HG03159 (cell line): ENCODE results near the gene HAGHL.
"Not testable (repeated sequence)": the region's sequence is repeated elsewhere in the genome, so short reads cannot be mapped to it uniquely, and the experiment has no call there.

Experiments
- ATAC-seq: cut with Tn5 transposase; IDR thresholded peaks from one replicate; pipeline ENCODE4 v1.9.1; 2021; ENCODE audit warnings: mild to moderate bottlenecking, moderate library complexity; ENCODE audit not compliant: unreplicated experiment

HAGHL gene

DNA sequence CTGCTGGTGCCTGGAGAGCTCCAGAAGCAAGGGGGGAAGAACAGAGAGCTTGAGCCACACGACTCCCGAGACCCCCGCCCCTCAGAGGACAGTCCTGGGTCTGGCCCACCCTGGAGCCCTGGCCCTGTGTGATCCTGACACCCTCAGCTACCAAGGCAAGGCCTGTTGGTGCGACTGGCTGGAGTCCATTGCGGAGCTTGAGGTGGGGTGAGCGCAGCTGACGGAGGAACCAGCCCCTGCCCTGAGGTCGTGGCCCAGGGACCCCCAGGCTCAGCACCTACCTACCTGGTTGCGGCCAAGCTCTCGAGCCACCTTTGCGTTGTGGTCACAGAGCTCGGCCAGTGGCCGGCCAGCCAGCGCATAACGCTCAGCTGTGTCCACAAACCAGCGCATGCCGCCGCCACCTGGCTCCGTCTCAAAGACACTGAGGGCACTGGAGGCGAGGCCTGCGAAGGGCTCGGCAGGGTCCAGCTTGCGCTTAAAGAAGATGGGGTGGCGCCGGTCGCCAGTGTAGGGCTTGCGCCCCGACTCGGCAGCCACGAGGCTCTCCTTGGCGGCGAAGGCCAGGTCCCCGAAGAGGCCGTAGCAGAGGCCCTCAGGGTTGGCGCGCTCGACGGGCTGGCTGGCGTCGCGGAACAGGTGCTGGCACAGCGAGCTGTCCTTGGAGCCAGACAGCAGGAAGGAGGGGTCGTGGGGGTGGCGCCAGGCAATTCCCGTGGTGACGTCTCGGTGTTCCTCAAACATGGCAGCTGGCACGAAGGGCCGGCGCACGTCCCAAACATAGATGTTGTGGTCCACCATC, 40.2 kb upstream of the HAGHL start:
- ATAC-seq: no peak

GRCh38 chr16:687499-687898, 39.4 kb upstream of the HAGHL start:
- ATAC-seq: no peak

DNA sequence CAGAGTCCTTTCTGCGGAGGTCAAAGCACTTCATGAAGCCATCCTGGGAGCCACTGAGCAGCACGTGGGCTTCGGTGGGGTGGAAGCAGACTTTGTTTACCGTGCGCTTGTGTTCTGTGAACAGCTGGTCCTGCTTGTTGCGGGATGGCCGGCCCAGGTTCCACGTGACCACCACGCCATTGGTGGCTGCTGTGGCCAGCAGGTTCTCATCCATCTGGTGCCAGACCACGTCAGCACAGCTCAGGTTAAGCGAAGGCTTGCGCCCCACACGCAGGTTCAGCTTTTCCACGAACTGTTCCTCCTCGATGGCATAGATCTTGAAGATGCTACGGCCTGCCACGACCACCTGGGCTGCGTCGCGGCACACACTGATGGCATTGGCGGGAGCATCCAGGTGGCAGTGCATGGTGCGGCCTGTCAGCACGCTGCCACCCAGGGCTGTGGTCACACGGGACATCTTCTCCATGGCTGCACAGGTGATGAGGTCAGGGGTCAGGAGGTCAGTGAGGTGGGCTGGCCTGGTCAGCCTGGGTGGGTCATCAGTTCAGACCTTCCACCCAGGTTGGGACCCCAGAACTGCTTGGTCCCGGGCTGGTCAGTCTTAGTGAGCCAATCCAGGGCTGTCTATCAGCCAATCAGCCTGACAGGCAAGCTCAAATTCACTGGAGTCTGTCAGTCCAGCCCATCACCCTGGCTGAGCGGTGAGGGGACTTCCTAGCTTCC, 37.6 kb upstream of the HAGHL start:
- no peak for ATAC-seq

DNA sequence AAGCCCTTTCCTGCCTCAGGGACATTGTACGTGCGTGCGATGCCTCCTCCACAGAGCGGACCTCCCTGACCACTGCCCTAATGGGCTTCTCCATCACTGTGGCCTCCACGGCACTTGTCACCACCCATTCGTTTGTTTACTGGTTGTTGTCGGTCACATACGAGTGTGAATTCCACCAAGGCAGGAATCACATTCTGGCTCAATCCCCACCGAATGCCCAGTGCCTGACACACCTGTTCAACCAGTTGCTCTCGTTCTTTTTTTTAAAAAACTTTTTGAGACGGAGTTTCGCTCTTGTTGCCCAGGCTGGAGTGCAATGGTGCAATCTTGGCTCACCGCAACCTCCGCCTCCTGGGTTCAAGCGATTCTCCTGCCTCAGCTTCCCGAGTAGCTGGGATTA, 35.7 kb upstream of the HAGHL start:
- not testable (repeated sequence) for ATAC-seq

DNA sequence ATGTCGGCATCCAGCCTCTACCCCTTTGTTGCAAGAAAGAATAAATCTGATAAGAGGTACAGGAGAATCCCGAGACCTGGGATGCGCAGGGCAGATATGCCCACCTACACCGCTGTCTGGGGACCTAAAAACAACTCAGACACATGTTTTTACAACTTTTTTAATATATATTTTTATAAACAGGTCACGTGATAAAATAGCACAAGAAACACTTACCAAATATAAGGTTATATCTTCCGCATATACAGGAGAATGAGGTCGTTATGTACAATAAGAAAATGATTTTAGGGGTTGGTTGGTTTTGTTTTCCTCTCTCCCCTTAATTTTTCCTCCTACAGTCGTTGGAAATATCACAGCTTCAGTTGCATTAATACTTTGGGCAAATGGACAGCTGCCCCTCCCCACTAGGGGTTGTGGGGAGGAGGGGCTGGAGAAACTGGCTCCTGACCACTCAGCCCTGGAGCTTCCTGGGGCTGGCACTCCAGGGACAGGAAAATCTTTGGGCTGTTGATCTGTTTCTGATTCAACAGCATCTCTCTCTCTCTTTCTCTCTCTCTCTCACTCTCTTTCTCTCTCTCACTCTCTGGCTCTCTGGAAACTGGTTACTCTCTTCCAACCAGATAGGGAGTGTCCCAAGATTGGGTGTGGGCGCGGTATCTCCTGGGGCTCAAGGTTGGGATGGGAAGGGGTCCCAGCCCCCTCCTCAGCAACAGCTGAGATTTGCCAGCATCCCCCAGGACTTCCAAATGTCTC, 34.4 kb upstream of the HAGHL start:
- ATAC-seq: no peak

GRCh38 chr16:693364-693763, 33.5 kb upstream of the HAGHL start:
- ATAC-seq: no peak

DNA sequence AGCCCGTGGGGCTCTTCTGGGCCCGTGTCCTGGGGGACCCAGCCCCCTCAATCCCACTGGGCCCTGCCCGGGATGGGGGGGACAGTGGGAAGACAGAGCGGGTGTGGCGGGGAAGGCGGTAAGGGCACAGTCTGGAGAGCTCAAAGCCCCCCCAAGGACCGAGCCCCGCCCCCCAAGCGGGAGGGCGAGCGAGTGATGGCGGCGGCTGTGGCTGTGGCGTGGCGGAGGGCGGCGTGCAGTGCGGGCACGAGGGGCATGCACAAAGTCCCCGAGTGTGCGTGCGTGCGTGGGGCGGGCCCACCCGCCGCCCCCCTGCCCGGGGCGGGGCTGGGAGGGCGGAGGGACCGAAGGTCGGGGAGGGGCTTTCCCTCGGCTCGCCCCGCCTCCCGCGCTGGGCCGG, 33.1 kb upstream of the HAGHL start:
- no peak for ATAC-seq

GRCh38 chr16:694187-694862, 32.6 kb upstream of the HAGHL start:
- no peak for ATAC-seq

- ATAC-seq: no peak
Measured at GRCh38 chr16:694863-695354, 32.0 kb upstream of the HAGHL start.

- no peak for ATAC-seq
Measured at GRCh38 chr16:695355-696089, 31.4 kb upstream of the HAGHL start.

DNA sequence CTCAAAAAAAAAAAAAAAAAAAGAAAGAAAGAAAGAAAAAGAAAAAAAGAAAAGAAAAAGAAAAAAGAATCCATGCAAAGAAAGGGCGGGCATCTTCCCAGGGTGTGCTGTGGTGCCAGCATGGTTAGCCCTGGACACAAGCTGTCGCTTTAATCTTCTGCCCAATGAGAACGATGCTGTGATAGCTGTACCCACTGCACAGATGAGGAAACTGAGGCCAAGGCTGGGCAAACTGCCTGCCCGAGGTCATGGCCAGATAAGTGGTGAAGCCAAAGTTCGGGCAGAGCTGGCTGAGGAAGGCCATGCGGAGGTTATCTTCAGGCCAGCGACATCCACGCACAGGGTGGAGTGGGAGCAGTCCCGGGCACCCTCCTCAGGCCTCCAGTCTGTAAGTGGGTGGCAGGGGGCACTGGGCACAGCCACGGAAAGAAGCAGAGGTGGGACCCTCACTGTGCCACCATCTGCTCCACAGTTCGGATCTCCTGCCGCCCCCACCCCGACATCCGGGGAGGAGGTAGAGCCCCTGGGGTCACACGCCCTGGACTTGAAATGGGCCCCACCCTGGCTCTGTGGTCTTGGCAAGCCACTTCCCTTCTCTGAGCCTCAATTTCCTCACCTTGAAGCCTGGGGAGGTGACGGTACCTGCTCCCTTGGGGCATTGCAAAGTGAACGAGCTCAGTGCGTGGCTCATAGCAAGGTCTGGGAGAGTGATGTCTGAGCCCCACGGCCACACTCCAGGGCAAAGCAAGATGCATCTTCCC, 27.8 kb upstream of the HAGHL start:
- ATAC-seq: no peak

- ATAC-seq: no peak
Measured at GRCh38 chr16:700684-701584, 26.0 kb upstream of the HAGHL start.

- ATAC-seq: no peak
Measured at GRCh38 chr16:702341-702740, 24.6 kb upstream of the HAGHL start.

DNA sequence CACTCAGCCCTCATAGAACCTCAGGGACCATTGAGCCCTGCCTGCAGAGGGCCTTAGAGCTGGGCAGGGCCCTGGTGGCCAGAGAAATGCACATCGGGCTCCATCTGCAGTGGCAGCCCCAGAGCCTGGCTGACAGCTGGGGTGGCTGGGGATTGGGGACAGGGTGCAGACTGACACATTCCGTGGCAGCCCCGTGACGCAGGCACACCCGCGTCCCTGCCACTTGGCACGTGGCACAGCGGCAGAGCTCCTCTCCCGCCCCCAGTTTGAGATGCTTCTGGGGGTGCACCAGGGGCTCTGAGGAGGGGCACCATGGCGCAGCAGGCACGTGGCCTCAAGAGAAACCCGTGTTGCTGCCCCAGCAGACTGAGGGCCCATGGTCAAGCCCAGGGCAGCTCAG, 23.5 kb upstream of the HAGHL start:
- no peak for ATAC-seq

GRCh38 chr16:704047-704446, 22.9 kb upstream of the HAGHL start:
- ATAC-seq: no peak

- ATAC-seq: no peak
Measured at GRCh38 chr16:704552-705380, 22.1 kb upstream of the HAGHL start.

- no peak for ATAC-seq
Measured at GRCh38 chr16:705431-706188, 21.3 kb upstream of the HAGHL start, which contains the start of gene FBXL16. Gene FBXL16 (minus strand): TSS chr16:705801. CDS start chr16:697405, 8,396 bp downstream.
